HCT116 (cell line): ENCODE data around the gene ROBO1. TPM values are rescaled to one million over a fixed set of nuclear protein-coding genes. Genes with fewer than 3 reads are reported as not detected.

Source experiments
- ATAC-seq: fragments of 200-7000 bp; cut with Tn5 transposase; 2 replicates; pipeline ENCODE4 v1.9.1; 2020; ENCODE audit warnings: mild to moderate bottlenecking, moderate library complexity
- BruUV-seq: library from RNA; stranded (reverse); fragments of 400-500 nt; replicated peaks from 2 replicates; lab custom pipeline; 2021; lab: Mats Ljungman, UMichigan
- CTCF ChIA-PET: fragments of 300-600 bp; sonication (Branson Sonifier 250); formaldehyde crosslinking; loops from one replicate; lab custom pipeline; 2021; ENCODE audit warnings: antibody characterized with exemption; lab: Charles Lee
- POLR2A ChIA-PET: fragments of 300-600, 350-600 bp; sonication (Branson Sonifier 250); formaldehyde crosslinking; loops from one replicate; lab custom pipeline; 2021; ENCODE audit warnings: antibody characterized with exemption; lab: Charles Lee
- RAD21 ChIA-PET, 2 experiments: fragments of 300-600 bp; sonication (Branson Sonifier 250); formaldehyde crosslinking; loops; one replicate each; lab custom pipeline; 2023; ENCODE audit warnings: low total read pairs in 2 of 2; ENCODE audit not compliant: uncharacterized antibody in 2 of 2, unreplicated experiment in 2 of 2, low non-redundant PET in 1 of 2; lab: Charles Lee
- DNase-seq: peaks from one replicate; pipeline ENCODE4 v3.0.0-alpha.2; 2010; ENCODE audit warnings: low read depth, low spot score
- H2AFZ ChIP-seq: fragments of 200-600 bp; shearing (Covaris generic), sonication (generic); 2 replicates; pipeline ENCODE4 v1.6.1; 2017; ENCODE audit warnings: low read depth, mixed run types, mixed read lengths, antibody characterized with exemption, low read length; ENCODE audit not compliant: poor library complexity, severe bottlenecking
- H3K27ac ChIP-seq: 2 replicates; pipeline ENCODE4 v1.5.1; 2012; ENCODE audit warnings: low read depth, low read length
- H3K27me3 ChIP-seq: fragments of 200-600 bp; sonication (generic); 2 replicates; pipeline ENCODE4 v1.6.1; 2016; ENCODE audit warnings: mixed run types, low read length, mixed read lengths; ENCODE audit not compliant: insufficient read depth
- H3K36me3 ChIP-seq, 2 experiments: fragments of 200-500 bp in 1 of 2; fragments of 200-600 bp in 1 of 2; sonication (Bioruptor generic) in 1 of 2; sonication (generic) in 1 of 2; 2 replicates each; pipeline versions ENCODE4 v1.5.1 to v1.6.1; 2014 to 2016; ENCODE audit warnings: low read length in 2 of 2, inconsistent platforms in 1 of 2, mixed read lengths in 1 of 2, mixed run types in 1 of 2; ENCODE audit not compliant: insufficient read depth in 2 of 2, control insufficient read depth in 1 of 2
- H3K4me1 ChIP-seq, 2 experiments: fragments of 200-600 bp in 1 of 2; sonication (generic) in 1 of 2; 2 replicates each; pipeline versions ENCODE4 v1.5.1 to v1.6.1; 2012 to 2017; ENCODE audit warnings: low read length in 2 of 2, inconsistent platforms in 1 of 2, mild to moderate bottlenecking in 1 of 2, mixed read lengths in 1 of 2, mixed run types in 1 of 2, moderate library complexity in 1 of 2; ENCODE audit not compliant: insufficient read depth in 2 of 2, control insufficient read depth in 1 of 2
- H3K4me2 ChIP-seq: fragments of 200-600 bp; sonication (generic); 2 replicates; pipeline ENCODE4 v1.6.1; 2017; ENCODE audit warnings: mixed run types, low read length, mixed read lengths
- H3K4me3 ChIP-seq, 2 experiments: fragments of 200-600 bp in 1 of 2; sonication (generic) in 1 of 2; replicated peaks in 1 of 2; 2 replicates each; pipeline ENCODE4 v1.5.1; 2011 to 2016; ENCODE audit warnings: low read length in 2 of 2, control low read depth in 1 of 2, low read depth in 1 of 2, mild to moderate bottlenecking in 1 of 2, mixed read lengths in 1 of 2, mixed run types in 1 of 2
- H3K79me2 ChIP-seq: fragments of 200-600 bp; sonication (generic); 2 replicates; pipeline ENCODE4 v1.6.1; 2017; ENCODE audit warnings: mild to moderate bottlenecking, mixed run types, low read length, moderate library complexity, mixed read lengths; ENCODE audit not compliant: insufficient read depth
- H3K9ac ChIP-seq: fragments of 200-600 bp; sonication (generic); 2 replicates; pipeline ENCODE4 v1.6.1; 2016; ENCODE audit warnings: low read length, mixed read lengths
- H3K9me2 ChIP-seq: fragments of 200-600 bp; sonication (generic), shearing (Covaris generic); 2 replicates; pipeline ENCODE4 v1.6.1; 2017; ENCODE audit warnings: mixed run types, mild to moderate bottlenecking, moderate library complexity; ENCODE audit not compliant: insufficient read depth
- H3K9me3 ChIP-seq, 2 experiments: fragments of 200-500 bp in 1 of 2; fragments of 200-600 bp in 1 of 2; sonication (Bioruptor generic) in 1 of 2; sonication (generic) in 1 of 2; 2 replicates each; pipeline ENCODE4 v1.6.1; 2014 to 2017; ENCODE audit warnings: low read length in 2 of 2, mixed read lengths in 2 of 2, inconsistent platforms in 1 of 2, low read depth in 1 of 2, mild to moderate bottlenecking in 1 of 2, mixed run types in 1 of 2, moderate library complexity in 1 of 2; ENCODE audit not compliant: control insufficient read depth in 1 of 2, insufficient read depth in 1 of 2
- H4K20me1 ChIP-seq: fragments of 200-600 bp; sonication (generic), shearing (Covaris generic); 2 replicates; pipeline ENCODE4 v1.6.1; 2017; ENCODE audit warnings: mixed run types, mild to moderate bottlenecking, moderate library complexity; ENCODE audit not compliant: insufficient read depth
- CBX3 ChIP-seq: IDR thresholded peaks from 2 replicates; pipeline ENCODE4 v1.6.1; 2012; ENCODE audit warnings: low read depth
- CEBPB ChIP-seq: IDR thresholded peaks from 2 replicates; pipeline ENCODE4 v1.6.1; 2012; ENCODE audit warnings: low read depth
- CTCF ChIP-seq, 3 experiments: fragments of 200-600 bp in 1 of 3; sonication (generic) in 1 of 3; IDR thresholded peaks in 2 of 3; conservative IDR thresholded peaks in 1 of 3; 2 replicates each; pipeline ENCODE4 v1.5.1; 2012 to 2017; ENCODE audit warnings: low read depth in 2 of 3, low read length in 2 of 3, antibody characterized with exemption in 1 of 3, borderline replicate concordance in 1 of 3, control low read depth in 1 of 3, mild to moderate bottlenecking in 1 of 3, mixed read lengths in 1 of 3, mixed run types in 1 of 3, moderate library complexity in 1 of 3; ENCODE audit not compliant: insufficient read depth in 1 of 3
- EGR1 ChIP-seq: IDR thresholded peaks from 2 replicates; pipeline ENCODE4 v1.6.1; 2012; ENCODE audit warnings: low read depth
- ELF1 ChIP-seq: IDR thresholded peaks from 2 replicates; pipeline ENCODE4 v1.6.1; 2012; ENCODE audit warnings: low read depth, borderline replicate concordance
- EZH2 ChIP-seq: fragments of 200-600 bp; sonication (generic); IDR thresholded peaks from 2 replicates; pipeline ENCODE4 v1.6.1; 2017; ENCODE audit warnings: antibody characterized with exemption, mixed run types
- EZH2phosphoT487 ChIP-seq: fragments of 200-600 bp; IDR thresholded peaks from 2 replicates; pipeline ENCODE4 v1.6.1; 2018; ENCODE audit warnings: antibody characterized with exemption, borderline replicate concordance
- FOSL1 ChIP-seq: IDR thresholded peaks from 2 replicates; pipeline ENCODE4 v1.6.1; 2012; ENCODE audit warnings: low read depth
- JUND ChIP-seq: IDR thresholded peaks from 2 replicates; pipeline ENCODE4 v1.6.1; 2012
- POLR2A ChIP-seq: IDR thresholded peaks from 2 replicates; pipeline ENCODE4 v1.7.0; 2011; ENCODE audit warnings: borderline replicate concordance; ENCODE audit not compliant: insufficient read depth, insufficient read length; ENCODE audit errors: extremely low read depth
- POLR2AphosphoS5 ChIP-seq: IDR thresholded peaks from 2 replicates; pipeline ENCODE4 v1.6.1; 2011; ENCODE audit warnings: mild to moderate bottlenecking, low read depth, low read length, moderate library complexity
- REST ChIP-seq: IDR thresholded peaks from 2 replicates; pipeline ENCODE4 v1.6.1; 2012; ENCODE audit warnings: low read depth
- SIN3A ChIP-seq: IDR thresholded peaks from 2 replicates; pipeline ENCODE4 v1.6.1; 2012; ENCODE audit warnings: low read depth
- SP1 ChIP-seq: IDR thresholded peaks from 2 replicates; pipeline ENCODE4 v1.6.1; 2012; ENCODE audit warnings: low read depth
- YY1 ChIP-seq: IDR thresholded peaks from 2 replicates; pipeline ENCODE4 v1.6.1; 2011; ENCODE audit warnings: low read length, low read depth, moderate library complexity, mild to moderate bottlenecking; ENCODE audit not compliant: insufficient replicate concordance; ENCODE audit errors: extremely low read depth
- ZBTB33 ChIP-seq: IDR thresholded peaks from 2 replicates; pipeline ENCODE4 v1.6.1; 2011; ENCODE audit warnings: mild to moderate bottlenecking, low read length, moderate library complexity; ENCODE audit not compliant: insufficient replicate concordance; ENCODE audit errors: extremely low read depth
- ZNF274 ChIP-seq: fragments of 200-500 bp; sonication (Bioruptor generic); IDR thresholded peaks from 2 replicates; pipeline ENCODE4 v1.6.1; 2014; ENCODE audit warnings: mild to moderate bottlenecking, low read depth, low read length, inconsistent platforms
- intact Hi-C: fragments of 100-400 bp; cut with micrococcal nuclease; formaldehyde crosslinking; loops from 2 replicates; pipeline ENCODE4 v1.10.0; 2022
- total RNA-seq: library from RNA; stranded (reverse); gene quantifications from one replicate; pipeline ENCODE4 v1.2.1, GENCODE V29; 2021; ENCODE audit not compliant: unreplicated experiment

Gene ROBO1
- total RNA-seq, 1 experiment from 2014 or later, result 0.27 TPM

GRCh38 chr3:78940128-78940527 lies 827.7 kb downstream of the ROBO1 start:
- H3K9me2 ChIP-seq, result no peaks in the 10 kb centered on the region
- H3K27ac ChIP-seq, result no peak overlapping the region
- H3K4me1 ChIP-seq, result no peaks in the 10 kb centered on the region
- H3K79me2 ChIP-seq, result no peaks in the 10 kb centered on the region
- H2AFZ ChIP-seq, result no peak overlapping the region
- DNase-seq (no peak), ATAC-seq (no peak)
- peaks cover 0 to 5% of the 10 kb centered on the region in 2 experiments; a peak in 2 of 4 replicates for H3K9me3 ChIP-seq
- H3K4me3 ChIP-seq, result no peak overlapping the region
- POLR2A ChIA-PET, result no interaction called here
- intact Hi-C loops, result no loop called here
- CTCF ChIA-PET, result no interaction called here
- RAD21 ChIA-PET, result no interaction called here
- no peak for TF ChIP-seq EGR1
- TF ChIP-seq CEBPB, result no peak
- TF ChIP-seq POLR2AphosphoS5, result no peak
- TF ChIP-seq POLR2A, result no peak
- TF ChIP-seq ZBTB33, result no peak
- TF ChIP-seq REST, result no peak
- no peak for TF ChIP-seq JUND
- TF ChIP-seq ELF1, result no peak
- TF ChIP-seq EZH2, result no peak
- no peak for TF ChIP-seq SIN3A
- TF ChIP-seq ZNF274, result no peak
- no peak for TF ChIP-seq CBX3
- no peak for TF ChIP-seq FOSL1
- TF ChIP-seq EZH2phosphoT487, result no peak
- no peak for TF ChIP-seq CTCF (IDR thresholded peaks at IDR 0.05 in 2 of 3, conservative IDR thresholded peaks at IDR 0.05 in 1 of 3; ENCODE audit: borderline replicate concordance in 1 of 3, insufficient read depth in 1 of 3, low read depth in 2 of 3, low read length in 2 of 3)
- no peak for TF ChIP-seq SP1
- no peak for TF ChIP-seq YY1
- no peaks in the 10 kb centered on the region for H4K20me1 ChIP-seq
- BruUV-seq, result no TSS peak
- H3K9ac ChIP-seq, result no peak overlapping the region
- H3K36me3 ChIP-seq, result no peaks in the 10 kb centered on the region
- no peak overlapping the region for H3K4me2 ChIP-seq
- H3K27me3 ChIP-seq, result no peaks in the 10 kb centered on the region
